ENCODE results near the gene METTL16. TPM values are rescaled to one million over a fixed set of nuclear protein-coding genes. Genes with fewer than 3 reads are reported as not detected.

Gene METTL16
- total and polyA plus RNA-seq, 2 experiments from 2014 or later, result 40.1 to 80.8 TPM

- TF ChIP-seq POLR2AphosphoS5 (IDR thresholded peaks at IDR 0.05; ENCODE audit: low read depth) (peak; percentile 19), ZNF462 (CRISPR knock-in tag; IDR thresholded peaks at IDR 0.05) (no peak), CREB1 (CRISPR knock-in tag; IDR thresholded peaks at IDR 0.05; ENCODE audit: low read depth) (peak; percentile 27; the same call in 1 of the 2 replicates), NANOG (IDR thresholded peaks at IDR 0.05; ENCODE audit: borderline replicate concordance) (no peak)
- Histone ChIP-seq H3K36me3 (ENCODE audit: insufficient read depth) (no peaks in the 10 kb centered on the region), H3K9me2 (ENCODE audit: insufficient read depth) (no peaks in the 10 kb centered on the region), H3K4me2 (peak overlapping the region; percentile 97), H3K27me3 (ENCODE audit: insufficient read depth) (no peaks in the 10 kb centered on the region), H3F3A (replicated peaks; ENCODE audit: low read depth) (peaks cover 17% of the 10 kb centered on the region), H3K4me1 (ENCODE audit: insufficient read depth) (peaks cover 32% of the 10 kb centered on the region), H4K20me1 (replicated peaks; ENCODE audit: insufficient read depth) (no peaks in the 10 kb centered on the region; the same call in 1 of the 2 replicates), H3K4me3 (peak overlapping the region; percentile 83), H3K27ac (ENCODE audit: low read depth) (peak overlapping the region; percentile 84), H2AFZ (peak overlapping the region; percentile 59; the same call in 1 of the 2 replicates), H3K79me2 (replicated peaks; ENCODE audit: insufficient read depth) (peaks cover 38% of the 10 kb centered on the region)
- Mint-ChIP-seq H3K4me1 (peaks cover 45% of the 10 kb centered on the region), H3K27ac (peak overlapping the region; percentile 100), H3K36me3 (ENCODE audit: low read depth) (peaks cover 6% of the 10 kb centered on the region; the same call in 1 of the 3 replicates), H3K4me3 (peak overlapping the region; percentile 96), H3K27me3 (ENCODE audit: insufficient read depth, low read depth, poor library complexity) (peaks cover 34% of the 10 kb centered on the region), H3K9me3 (peaks cover 3% of the 10 kb centered on the region; the same call in 1 of the 3 replicates)
- DNase-seq (ENCODE audit: low spot score) (peak; percentile 96), ATAC-seq (peak; percentile 20)
These were observed 115.0 kb downstream of the METTL16 start for GRCh38 chr17:2396568-2397246.

GRCh38 chr17:2396192-2396567 is 115.5 kb downstream of the METTL16 start:
- peak overlapping the region; percentile 84 for H3K27ac ChIP-seq (ENCODE audit: low read depth)

More at GRCh38 chr17:2396192-2396567, 115.5 kb downstream of the METTL16 start:
- Histone ChIP-seq H2AFZ (peak overlapping the region; percentile 59; the same call in 1 of the 2 replicates), H3K4me1 (ENCODE audit: insufficient read depth) (peaks cover 32% of the 10 kb centered on the region), H4K20me1 (replicated peaks; ENCODE audit: insufficient read depth) (no peaks in the 10 kb centered on the region; the same call in 1 of the 2 replicates), H3K36me3 (ENCODE audit: insufficient read depth) (no peaks in the 10 kb centered on the region), H3F3A (replicated peaks; ENCODE audit: low read depth) (peaks cover 16% of the 10 kb centered on the region), H3K9me2 (ENCODE audit: insufficient read depth) (no peaks in the 10 kb centered on the region), H3K27me3 (ENCODE audit: insufficient read depth) (no peaks in the 10 kb centered on the region), H3K4me3 (peak overlapping the region; percentile 83), H3K79me2 (replicated peaks; ENCODE audit: insufficient read depth) (peaks cover 42% of the 10 kb centered on the region), H3K4me2 (peak overlapping the region; percentile 97)
- Mint-ChIP-seq H3K27me3 (ENCODE audit: insufficient read depth, low read depth, poor library complexity) (peaks cover 29% of the 10 kb centered on the region), H3K4me1 (peaks cover 48% of the 10 kb centered on the region), H3K4me3 (peak overlapping the region; percentile 96), H3K9me3 (peaks cover 3% of the 10 kb centered on the region; the same call in 1 of the 3 replicates), H3K27ac (peak overlapping the region; percentile 42; the same call in 1 of the 2 replicates), H3K36me3 (ENCODE audit: low read depth) (peaks cover 10% of the 10 kb centered on the region; the same call in 1 of the 3 replicates)
- DNase-seq (ENCODE audit: low spot score) (no peak), ATAC-seq (no peak)
- TF ChIP-seq EZH2 (IDR thresholded peaks at IDR 0.05; ENCODE audit: low read depth, unreplicated experiment) (no peak), STAT1 (IDR thresholded peaks at IDR 0.05; ENCODE audit: unreplicated experiment) (no peak), JUNB (IDR thresholded peaks at IDR 0.05; ENCODE audit: unreplicated experiment) (no peak), CREB1 (CRISPR knock-in tag; IDR thresholded peaks at IDR 0.05; ENCODE audit: low read depth) (no peak)

Data from GM23338 (cell line).